ENCODE data around the gene BTBD19. TPM values are rescaled to one million over a fixed set of nuclear protein-coding genes. Genes with fewer than 3 reads are reported as not detected.
"Not testable (repeated sequence)": the region's sequence is repeated elsewhere in the genome, so short reads cannot be mapped to it uniquely, and the experiment has no call there.

BTBD19 gene
- total RNA-seq, 4 donors from 2014 or later, result 0.68 to 5.3 (median 4.1) TPM

DNA sequence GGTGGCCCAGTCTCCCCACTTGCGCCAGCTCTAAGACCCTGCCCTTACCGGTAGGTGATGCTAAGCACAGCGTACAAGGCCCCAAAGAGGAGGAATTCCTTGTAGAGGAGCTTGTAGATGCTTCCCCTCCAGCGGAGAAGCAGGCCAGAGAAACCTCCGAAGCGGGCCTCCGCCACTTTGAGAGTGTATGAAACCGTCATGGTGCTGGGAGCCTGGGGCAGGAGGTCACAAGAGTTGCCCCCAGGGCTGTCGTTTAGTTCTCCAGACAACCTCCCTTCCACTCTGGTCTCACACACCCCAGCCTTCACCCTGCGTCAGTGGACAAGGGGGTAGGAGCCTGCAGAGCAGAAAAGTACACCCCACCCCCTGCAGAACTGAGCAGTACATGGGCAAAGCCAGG lies 20.8 kb upstream of the BTBD19 start:
- no peak for DNase-seq
- Histone ChIP-seq H3K9me3 (no peaks in the 10 kb centered on the region), H3K27ac (no peak overlapping the region), H3K4me3 (no peak overlapping the region), H3K27me3 (no peaks in the 10 kb centered on the region), H3K36me3 (no peaks in the 10 kb centered on the region), H3K4me1 (peaks cover 20 to 45% (median 27%) of the 10 kb centered on the region in 3 donors)
- 97 to 100% methylated on average over 3 to 7 of the region's 10 CpGs for whole genome bisulfite sequencing, 2 donors
- intact Hi-C loops (cut with DNase I), result loop anchor here (10.0 kb wide), 1 partner anchor 47 kb away; no protein-coding TSS in a partner anchor
- TF ChIP-seq, protein P1, sequence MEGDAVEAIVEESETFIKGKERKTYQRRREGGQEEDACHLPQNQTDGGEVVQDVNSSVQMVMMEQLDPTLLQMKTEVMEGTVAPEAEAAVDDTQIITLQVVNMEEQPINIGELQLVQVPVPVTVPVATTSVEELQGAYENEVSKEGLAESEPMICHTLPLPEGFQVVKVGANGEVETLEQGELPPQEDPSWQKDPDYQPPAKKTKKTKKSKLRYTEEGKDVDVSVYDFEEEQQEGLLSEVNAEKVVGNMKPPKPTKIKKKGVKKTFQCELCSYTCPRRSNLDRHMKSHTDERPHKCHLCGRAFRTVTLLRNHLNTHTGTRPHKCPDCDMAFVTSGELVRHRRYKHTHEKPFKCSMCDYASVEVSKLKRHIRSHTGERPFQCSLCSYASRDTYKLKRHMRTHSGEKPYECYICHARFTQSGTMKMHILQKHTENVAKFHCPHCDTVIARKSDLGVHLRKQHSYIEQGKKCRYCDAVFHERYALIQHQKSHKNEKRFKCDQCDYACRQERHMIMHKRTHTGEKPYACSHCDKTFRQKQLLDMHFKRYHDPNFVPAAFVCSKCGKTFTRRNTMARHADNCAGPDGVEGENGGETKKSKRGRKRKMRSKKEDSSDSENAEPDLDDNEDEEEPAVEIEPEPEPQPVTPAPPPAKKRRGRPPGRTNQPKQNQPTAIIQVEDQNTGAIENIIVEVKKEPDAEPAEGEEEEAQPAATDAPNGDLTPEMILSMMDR (IDR thresholded peaks at IDR 0.05), result no peak
- TF ChIP-seq POLR2A (IDR thresholded peaks at IDR 0.05), result no peak

DNA sequence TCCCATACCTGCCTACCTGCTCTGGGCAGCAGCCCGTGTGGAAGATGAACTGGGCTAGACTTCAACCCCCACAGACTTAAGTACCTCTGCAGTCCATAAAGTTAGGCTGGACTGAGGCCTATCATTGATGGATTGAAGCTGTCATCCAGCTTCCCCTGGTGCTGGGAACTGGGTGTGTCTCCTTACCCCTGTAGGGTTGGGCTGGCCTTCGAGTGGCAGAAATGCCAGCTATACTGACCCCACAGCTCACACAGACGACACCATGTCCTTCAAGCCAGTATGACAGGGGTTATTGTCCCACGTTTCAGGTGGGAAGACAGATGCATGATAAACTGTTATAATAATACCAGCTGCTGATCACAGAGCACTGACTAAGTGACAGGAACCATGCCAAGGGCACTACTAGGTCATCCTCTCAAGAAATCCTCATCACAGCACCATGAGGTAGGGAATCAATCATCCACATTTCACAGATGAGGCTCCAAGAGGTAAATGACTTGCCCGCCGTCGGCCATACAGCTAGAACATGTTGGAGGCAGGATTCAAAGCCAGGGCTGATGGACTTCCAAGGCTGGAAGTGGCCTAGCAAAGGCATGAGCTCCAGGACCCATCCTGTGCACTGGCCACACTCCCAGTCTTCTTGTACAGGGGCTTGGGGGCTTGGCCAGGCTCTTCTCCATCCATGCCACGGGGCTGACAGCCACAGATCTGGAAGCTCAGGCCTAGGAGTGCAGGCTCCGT lies 20.0 kb upstream of the BTBD19 start, which contains the start of gene BEST4:
BEST4 (minus strand) TSS at position 51 of the 741 bp plus-strand sequence. CDS start 465 bp downstream, outside the sequence.
- H3K36me3 ChIP-seq, result no peaks in the 10 kb centered on the region
- TF ChIP-seq, protein P1 (IDR thresholded peaks at IDR 0.05), result no peak
- no peak for TF ChIP-seq POLR2A (IDR thresholded peaks at IDR 0.05)
- no peaks in the 10 kb centered on the region for H3K27me3 ChIP-seq
- peaks cover 20 to 48% (median 27%) of the 10 kb centered on the region in 3 donors for H3K4me1 ChIP-seq
- H3K4me3 ChIP-seq, result no peak within 1 kb of the TSS
- H3K9me3 ChIP-seq, result no peaks in the 10 kb centered on the region
- intact Hi-C loops (cut with DNase I), result loop anchor here (10.0 kb wide), 1 partner anchor 47 kb away; no protein-coding TSS in a partner anchor
- 84 to 86% methylated on average over 6 to 9 of the region's 9 CpGs for WGBS, 2 donors
- H3K27ac ChIP-seq, result no peak within 1 kb of the TSS
- DNase-seq, result no peak

DNA sequence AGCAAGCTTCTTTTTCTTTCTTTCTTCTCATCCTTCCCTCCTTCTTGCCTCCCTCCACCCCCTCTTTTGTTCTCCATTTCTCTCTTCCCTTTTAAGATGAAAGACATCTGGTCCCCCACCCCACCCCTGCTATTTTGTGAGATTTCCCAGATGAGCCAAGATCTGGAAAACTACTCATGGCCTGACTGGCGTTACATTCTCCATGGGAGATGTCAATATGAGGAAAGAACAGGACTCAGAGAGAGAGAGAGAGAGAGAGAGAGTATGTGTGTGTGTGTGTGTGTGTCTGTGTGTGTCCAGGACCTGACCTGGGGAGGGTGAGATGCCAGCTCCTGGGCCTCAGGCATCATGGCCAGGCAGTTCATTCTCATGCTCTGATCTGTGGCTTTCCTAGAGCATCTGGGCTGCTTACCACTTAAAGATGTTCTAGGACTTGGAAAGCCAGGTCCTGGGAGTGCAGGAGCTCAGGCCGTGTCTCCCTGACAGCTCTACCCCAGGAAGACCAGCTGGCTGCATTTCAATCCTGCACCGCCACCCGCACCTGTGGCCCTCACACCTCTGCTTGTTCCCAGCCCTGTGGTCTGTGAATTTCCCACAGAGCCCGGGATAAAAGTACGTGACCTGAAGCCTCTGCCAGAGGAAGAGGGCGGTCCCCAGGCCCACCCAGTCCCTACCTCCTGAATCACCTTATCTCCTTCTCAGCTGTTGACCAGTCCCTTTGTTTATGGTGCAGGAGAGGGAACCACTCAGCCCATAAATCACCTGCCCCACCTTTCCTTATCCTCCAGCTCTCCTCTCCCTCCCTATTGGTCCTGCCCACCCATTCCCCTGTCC lies 17.1 kb upstream of the BTBD19 start:
- Histone ChIP-seq H3K9me3 (no peaks in the 10 kb centered on the region), H3K27ac (no peak overlapping the region), H3K4me1 (peaks cover under 1 to 26% (median 6%) of the 10 kb centered on the region in 3 donors), H3K27me3 (no peaks in the 10 kb centered on the region), H3K4me3 (no peak overlapping the region), H3K36me3 (no peaks in the 10 kb centered on the region)
- no peak for DNase-seq
- WGBS, 2 donors, result 71 to 76% methylated on average over 6 to 7 of the region's 7 CpGs
- TF ChIP-seq, protein P1 (IDR thresholded peaks at IDR 0.05), result no peak
- no peak for TF ChIP-seq POLR2A (IDR thresholded peaks at IDR 0.05)
- intact Hi-C loops (cut with DNase I), result no loop called here

DNA sequence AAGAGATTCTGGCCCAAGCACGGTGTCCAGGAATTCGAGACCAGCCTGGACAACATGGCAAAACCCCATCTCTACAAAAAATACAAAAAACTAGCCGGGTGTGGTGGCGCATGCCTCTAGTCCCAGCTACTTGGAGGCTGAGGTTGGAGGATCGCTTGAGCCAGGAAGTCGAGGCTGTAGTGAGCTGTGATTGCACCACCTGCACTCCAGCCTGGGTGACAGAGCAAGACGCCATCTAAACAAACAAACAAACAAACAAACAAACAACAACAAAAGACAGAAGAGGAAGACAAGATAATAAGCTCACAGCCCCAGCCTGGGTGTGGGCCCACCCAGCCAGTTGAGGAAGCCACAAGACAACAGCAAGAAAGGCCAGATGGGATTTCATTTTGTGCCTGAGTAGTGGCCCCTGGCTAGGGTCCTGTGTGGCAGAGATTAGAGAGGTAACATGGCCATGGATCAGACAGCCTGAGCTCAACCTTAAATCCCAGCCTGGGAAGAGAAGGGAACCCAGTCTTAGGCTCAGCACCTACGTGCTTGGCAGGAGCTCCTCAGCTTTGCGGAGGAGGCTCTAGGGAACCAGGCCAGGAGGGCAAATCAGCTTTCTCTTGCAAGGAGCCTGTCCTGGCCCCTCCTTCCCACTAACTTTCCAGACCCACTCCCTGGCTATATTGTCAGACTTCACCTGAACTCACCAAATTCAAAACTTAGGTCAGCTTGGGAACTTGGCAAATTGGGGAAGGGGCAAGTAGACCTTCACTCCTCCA lies 15.4 kb upstream of the BTBD19 start:
- intact Hi-C loops (cut with DNase I), result no loop called here
- Histone ChIP-seq H3K4me3 (no peak overlapping the region), H3K27ac (no peak overlapping the region), H3K4me1 (peaks cover 0 to 19% (median 0%) of the 10 kb centered on the region in 3 donors), H3K36me3 (no peaks in the 10 kb centered on the region), H3K27me3 (no peaks in the 10 kb centered on the region), H3K9me3 (no peaks in the 10 kb centered on the region)
- WGBS, 2 donors, result 63 to 75% methylated on average over 5 to 7 of the region's 9 CpGs
- no peak for DNase-seq
- TF ChIP-seq POLR2A (IDR thresholded peaks at IDR 0.05), result no peak
- TF ChIP-seq, protein P1 (IDR thresholded peaks at IDR 0.05), result no peak

DNA sequence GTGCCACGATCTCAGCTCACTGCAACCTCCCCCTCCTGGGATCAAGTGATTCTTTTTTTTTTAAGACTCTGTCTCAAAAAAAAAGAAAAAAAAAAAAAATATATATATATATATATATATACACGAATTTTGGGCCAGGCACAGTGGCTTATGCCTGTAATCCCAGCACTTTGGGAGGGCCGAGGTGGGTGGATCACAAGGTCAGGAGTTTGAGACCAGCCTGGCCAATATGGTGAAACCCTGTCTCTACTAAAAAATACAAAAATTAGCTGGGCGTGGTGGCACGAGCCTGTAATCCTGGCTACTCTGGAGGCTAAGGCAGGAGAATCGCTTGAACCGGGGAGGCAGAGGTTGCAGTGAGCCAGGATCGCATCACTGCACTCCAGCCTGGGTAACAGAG lies 10.4 kb upstream of the BTBD19 start:
- whole genome bisulfite sequencing, 2 donors, result 63 to 69% methylated on average over 8 of the region's 8 CpGs
- H3K27ac ChIP-seq; intact Hi-C loops (cut with DNase I): not testable (repeated sequence)

More for the DNA sequence above, 10.4 kb upstream of the BTBD19 start:
- peaks cover 18 to 45% (median 19%) of the 10 kb centered on the region in 3 donors for H3K4me1 ChIP-seq
- peaks cover 0 to 14% (median 3%) of the 10 kb centered on the region in 3 donors for H3K36me3 ChIP-seq
- not testable (repeated sequence) for DNase-seq, H3K27me3 ChIP-seq, H3K4me3 ChIP-seq, H3K9me3 ChIP-seq
